ENCODE data around the gene MCU.
A peak's percentile ranks its signal among the peaks of the same experiment; 100 is the strongest.

The MCU gene

DNA sequence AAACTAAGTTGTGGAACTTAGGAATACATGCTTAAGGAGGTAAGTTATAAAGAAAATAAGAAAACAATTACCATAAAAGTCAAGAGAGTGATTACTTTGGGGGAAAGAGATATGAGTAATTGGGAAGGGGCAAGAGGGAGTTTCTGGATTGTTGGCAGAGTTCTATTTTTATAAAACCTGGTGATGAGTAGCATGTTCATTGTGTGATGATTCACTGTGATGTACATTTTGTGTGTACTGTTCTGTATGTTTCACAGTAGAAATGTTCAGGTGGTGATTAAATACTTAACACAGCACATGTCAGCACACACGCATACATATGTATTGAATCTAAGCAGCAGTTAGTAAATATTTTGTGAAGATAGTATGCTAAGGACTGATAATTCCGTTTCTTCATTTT is 191.9 kb downstream of the MCU start:
- no peak for DNase-seq (ENCODE audit: extremely low read depth, low read depth)
- TF ChIP-seq, protein P1, sequence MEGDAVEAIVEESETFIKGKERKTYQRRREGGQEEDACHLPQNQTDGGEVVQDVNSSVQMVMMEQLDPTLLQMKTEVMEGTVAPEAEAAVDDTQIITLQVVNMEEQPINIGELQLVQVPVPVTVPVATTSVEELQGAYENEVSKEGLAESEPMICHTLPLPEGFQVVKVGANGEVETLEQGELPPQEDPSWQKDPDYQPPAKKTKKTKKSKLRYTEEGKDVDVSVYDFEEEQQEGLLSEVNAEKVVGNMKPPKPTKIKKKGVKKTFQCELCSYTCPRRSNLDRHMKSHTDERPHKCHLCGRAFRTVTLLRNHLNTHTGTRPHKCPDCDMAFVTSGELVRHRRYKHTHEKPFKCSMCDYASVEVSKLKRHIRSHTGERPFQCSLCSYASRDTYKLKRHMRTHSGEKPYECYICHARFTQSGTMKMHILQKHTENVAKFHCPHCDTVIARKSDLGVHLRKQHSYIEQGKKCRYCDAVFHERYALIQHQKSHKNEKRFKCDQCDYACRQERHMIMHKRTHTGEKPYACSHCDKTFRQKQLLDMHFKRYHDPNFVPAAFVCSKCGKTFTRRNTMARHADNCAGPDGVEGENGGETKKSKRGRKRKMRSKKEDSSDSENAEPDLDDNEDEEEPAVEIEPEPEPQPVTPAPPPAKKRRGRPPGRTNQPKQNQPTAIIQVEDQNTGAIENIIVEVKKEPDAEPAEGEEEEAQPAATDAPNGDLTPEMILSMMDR (IDR thresholded peaks at IDR 0.05; ENCODE audit: low read depth, low read length) = no peak

DNA sequence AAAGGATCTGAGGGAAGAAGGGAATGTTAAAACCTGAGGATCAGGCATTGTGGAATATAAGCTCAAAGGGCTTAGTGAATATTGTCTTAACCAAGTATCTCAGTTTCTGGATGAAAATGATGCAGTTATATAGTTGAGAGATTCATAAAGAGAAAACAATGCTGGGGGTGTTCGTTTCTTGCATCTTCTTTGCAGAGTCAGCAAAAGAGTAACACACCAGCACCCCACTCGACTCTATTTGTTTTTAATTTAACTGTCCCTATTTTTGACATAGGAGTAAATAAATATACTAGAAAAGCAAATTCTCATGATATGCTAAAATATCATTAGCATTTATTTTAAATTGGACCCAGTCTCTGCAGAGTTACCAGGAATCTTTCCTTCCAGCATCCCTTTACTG is 194.0 kb downstream of the MCU start:
- DNase-seq (ENCODE audit: extremely low read depth, low read depth) = no peak
- TF ChIP-seq, protein P1 (IDR thresholded peaks at IDR 0.05; ENCODE audit: low read depth, low read length) = no peak

DNA sequence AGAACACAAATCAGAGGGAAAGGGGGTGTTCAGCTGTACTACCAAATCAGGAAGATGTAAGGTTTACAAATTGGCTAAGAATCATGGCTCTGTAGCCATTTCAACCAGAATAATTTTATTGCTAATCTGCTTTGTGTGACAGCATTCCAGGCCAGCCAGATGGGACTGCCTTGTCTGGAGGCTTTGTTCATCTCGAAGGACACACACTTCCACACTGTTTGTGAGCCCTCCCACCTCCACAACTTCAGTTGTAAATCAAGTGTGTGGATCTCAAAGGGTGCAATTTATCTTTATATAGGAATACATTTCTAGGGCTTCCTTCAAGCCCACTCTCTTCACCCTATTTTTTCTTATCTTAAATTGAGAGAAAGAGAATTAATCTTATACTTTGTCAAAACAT is 194.7 kb downstream of the MCU start:
- TF ChIP-seq, protein P1 (IDR thresholded peaks at IDR 0.05; ENCODE audit: low read depth, low read length) = no peak
- DNase-seq (ENCODE audit: extremely low read depth, low read depth) = no peak

DNA sequence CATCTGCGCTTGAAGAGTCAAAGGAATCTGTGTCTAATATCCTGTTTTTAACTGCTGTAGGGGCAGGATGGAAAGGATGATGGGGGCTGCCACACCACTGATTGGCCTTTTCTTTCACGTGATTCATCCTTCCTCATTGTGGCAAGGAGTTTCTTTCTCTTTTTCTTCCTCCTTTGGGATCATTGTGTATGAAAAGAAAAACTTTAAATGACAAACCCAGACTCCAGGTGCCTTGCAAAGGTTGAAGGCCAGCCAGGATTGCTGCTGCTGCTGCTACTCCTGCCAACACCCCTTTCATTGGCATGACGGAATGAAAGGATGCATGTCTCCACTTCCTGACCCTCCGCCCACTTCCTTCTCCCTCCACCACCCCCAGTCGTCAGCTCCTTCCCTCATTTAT is 195.1 kb downstream of the MCU start:
- TF ChIP-seq, protein P1 (IDR thresholded peaks at IDR 0.05; ENCODE audit: low read depth, low read length) = no peak
- no peak for DNase-seq (ENCODE audit: extremely low read depth, low read depth)

DNA sequence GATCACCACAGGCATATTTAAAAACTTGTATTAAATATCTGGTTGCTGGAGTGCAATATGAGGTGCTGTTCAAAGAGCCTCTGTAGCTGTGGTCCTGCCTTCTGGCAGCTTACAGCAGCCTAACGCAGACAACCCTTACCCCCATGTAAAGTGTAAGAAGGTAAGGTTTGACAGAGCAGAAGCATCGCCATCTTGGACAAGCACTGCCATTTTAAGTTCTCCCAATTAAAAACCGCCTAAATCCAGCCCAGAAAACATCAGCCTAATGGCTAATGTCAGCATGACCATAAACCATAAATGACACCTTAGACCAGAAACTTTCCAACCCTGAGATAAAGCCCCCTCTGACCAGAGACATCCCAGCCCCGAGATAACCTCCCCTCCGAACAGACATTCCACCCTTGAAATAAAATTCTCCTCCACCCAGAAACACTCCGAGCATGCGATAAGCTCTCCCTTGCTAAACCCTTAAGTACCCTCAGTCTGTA is 196.3 kb downstream of the MCU start:
- no peak for DNase-seq (ENCODE audit: extremely low read depth, low read depth)

DNA sequence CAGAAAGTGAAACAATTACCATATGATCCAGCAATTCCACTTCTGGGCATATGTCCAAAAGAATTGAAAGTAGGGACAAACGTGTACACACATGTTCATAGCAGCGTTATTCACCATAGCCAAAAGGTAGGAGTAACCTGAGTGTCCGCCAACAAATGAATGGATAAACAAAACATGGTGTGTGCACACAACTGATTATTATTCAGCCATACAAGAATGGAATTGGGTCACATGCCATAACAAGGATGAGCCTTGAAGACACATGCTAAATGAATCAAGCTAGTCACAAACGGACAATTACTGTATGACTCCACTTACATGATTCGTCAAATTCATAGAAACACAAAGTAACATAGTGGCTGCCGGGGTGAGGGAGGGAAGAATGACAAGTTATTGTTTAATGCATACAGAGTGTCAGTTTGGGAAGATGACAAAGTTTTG is 197.5 kb downstream of the MCU start:
- TF ChIP-seq, protein P1 (IDR thresholded peaks at IDR 0.05; ENCODE audit: low read depth, low read length) = no peak
- peak; percentile 0 for DNase-seq (ENCODE audit: extremely low read depth, low read depth)

More for the DNA sequence above, 196.3 kb downstream of the MCU start:
- TF ChIP-seq, protein P1 (IDR thresholded peaks at IDR 0.05; ENCODE audit: low read depth, low read length) = no peak

DNA sequence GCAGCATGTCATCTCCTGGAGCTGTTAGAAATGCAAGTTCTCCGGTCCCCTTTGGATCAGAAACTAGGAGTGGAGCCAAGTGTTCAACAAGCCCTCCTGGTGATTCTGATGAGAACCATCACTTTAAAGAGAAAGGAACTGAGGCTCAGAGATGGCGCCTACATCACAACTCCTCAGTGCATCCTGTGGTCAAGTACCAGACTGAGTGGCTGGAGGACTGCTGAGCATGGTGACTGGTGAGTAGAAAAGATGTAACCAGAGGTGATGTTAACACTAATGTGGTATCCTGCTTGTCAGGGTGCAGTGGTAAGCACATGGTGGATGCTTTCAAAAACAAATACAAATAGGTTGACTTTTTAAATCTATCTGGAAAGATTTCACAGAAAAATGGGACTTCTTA is 198.1 kb downstream of the MCU start:
- DNase-seq (ENCODE audit: extremely low read depth, low read depth) = no peak
- TF ChIP-seq, protein P1 (IDR thresholded peaks at IDR 0.05; ENCODE audit: low read depth, low read length) = no peak

Data from AG09319 (cell line).